Dendritic cell treated with granulocyte-macrophage colony-stimulating factor and Interleukin-4, amounts not matched to agents 40 ng/mL and 50 ng/mL, for 4 days (primary cell): ENCODE data around the gene ZNF132.
A peak's percentile ranks its signal among the peaks of the same experiment; 100 is the strongest.
"Not testable (repeated sequence)": the region's sequence is repeated elsewhere in the genome, so short reads cannot be mapped to it uniquely, and the experiment has no call there.

ENCODE experiments used
- H3K27ac Mint-ChIP-seq: one replicate; pipeline ENCODE4 v1.8.0; 2022; ENCODE audit warnings: mild to moderate bottlenecking, mixed read lengths
- H3K27me3 Mint-ChIP-seq: one replicate; pipeline ENCODE4 v1.8.0; 2022; ENCODE audit warnings: mild to moderate bottlenecking, mixed read lengths
- H3K36me3 Mint-ChIP-seq: one replicate; pipeline ENCODE4 v1.8.0; 2022; ENCODE audit warnings: low read depth, mixed read lengths
- H3K4me1 Mint-ChIP-seq: one replicate; pipeline ENCODE4 v1.8.0; 2022; ENCODE audit warnings: low read depth, mixed read lengths
- H3K4me3 Mint-ChIP-seq: one replicate; pipeline ENCODE4 v1.8.0; 2022; ENCODE audit warnings: mild to moderate bottlenecking, moderate library complexity, mixed read lengths
- H3K9me3 Mint-ChIP-seq: one replicate; pipeline ENCODE4 v1.8.0; 2022; ENCODE audit warnings: mixed read lengths
- intact Hi-C: fragments of 100-400 bp; cut with micrococcal nuclease; formaldehyde crosslinking; loops from one replicate; pipeline ENCODE4 v1.15.0; 2022

The ZNF132 gene

DNA sequence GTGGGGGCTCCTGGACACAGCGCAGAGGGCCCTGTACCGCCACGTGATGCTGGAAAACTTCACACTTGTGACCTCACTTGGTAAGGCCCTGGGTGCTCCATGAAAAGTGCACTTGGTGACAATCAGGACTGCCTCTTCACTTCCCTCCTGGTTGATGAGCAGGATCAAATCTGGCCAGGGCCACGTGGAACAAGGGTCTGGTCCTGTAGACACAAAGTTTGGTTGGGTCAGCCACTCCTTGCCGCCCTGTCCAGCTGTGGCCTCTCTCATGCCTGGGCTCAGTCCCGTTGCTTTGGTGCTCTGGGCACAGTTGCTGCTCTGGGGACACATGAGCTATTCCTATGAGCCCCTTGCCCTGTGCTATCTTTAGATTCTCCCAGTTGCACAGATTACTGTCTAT is 13.8 kb upstream of the ZNF132 start:
- Mint-ChIP-seq H3K27ac (no peak overlapping the region), H3K9me3 (peaks cover 12% of the 10 kb centered on the region), H3K36me3 (peaks cover 56% of the 10 kb centered on the region), H3K27me3 (peaks cover 9% of the 10 kb centered on the region), H3K4me1 (peaks cover 28% of the 10 kb centered on the region), H3K4me3 (no peak overlapping the region)
- intact Hi-C loops, result no loop called here

DNA sequence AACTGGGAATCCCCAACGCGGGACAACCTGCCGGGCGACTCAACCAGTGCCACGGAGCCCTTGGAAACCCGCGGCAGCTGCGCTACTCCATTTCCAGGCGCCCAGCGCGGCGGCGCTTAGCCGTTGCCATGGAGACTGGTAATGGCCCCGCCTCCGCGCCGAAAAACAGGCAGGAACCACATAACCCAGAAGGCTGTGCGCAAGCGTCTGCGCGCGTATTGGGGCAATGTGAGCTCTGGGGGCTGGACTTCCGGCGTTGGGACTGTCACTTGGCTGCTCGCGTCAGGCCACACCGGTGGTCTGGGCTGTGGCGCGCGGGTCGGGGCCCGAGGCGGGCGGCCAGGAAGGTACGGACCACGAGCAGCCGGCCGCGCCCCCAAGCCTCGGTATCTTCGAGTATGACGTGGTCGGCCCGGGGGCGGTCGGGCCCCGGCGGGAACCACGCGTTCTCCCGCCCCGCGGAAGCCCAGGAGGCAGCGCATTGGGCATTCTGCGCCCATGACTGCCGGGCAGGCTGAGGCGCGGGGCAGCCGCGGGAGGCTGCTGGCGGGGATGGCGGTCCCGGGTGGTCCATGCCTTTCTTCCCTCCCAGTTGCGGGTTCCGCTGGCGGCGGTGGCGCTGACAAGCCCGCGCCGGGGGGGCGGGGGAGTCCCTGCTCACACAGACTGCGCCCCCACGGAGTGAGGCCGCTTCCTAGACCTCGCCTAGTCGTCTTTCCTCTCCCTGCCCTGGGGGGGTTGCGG is 11.6 kb upstream of the ZNF132 start, which contains the start of gene ZNF324B:
Gene ZNF324B (plus strand): TSS at position 265 of the 744 bp plus-strand sequence. CDS start 2,080 bp downstream, outside the sequence.
- Mint-ChIP-seq H3K9me3 (peaks cover 23% of the 10 kb centered on the region), H3K27ac (peak within 1 kb of the TSS; percentile 77), H3K4me3 (peak within 1 kb of the TSS; percentile 85), H3K4me1 (peaks cover 28% of the 10 kb centered on the region), H3K36me3 (peaks cover 40% of the 10 kb centered on the region), H3K27me3 (peaks cover 19% of the 10 kb centered on the region)
- intact Hi-C loops, result loop anchor here (1.0 to 2.0 kb wide), 3 partner anchors 11 to 48 kb away; partner anchors contain the start of genes ZNF132 and ZNF324

DNA sequence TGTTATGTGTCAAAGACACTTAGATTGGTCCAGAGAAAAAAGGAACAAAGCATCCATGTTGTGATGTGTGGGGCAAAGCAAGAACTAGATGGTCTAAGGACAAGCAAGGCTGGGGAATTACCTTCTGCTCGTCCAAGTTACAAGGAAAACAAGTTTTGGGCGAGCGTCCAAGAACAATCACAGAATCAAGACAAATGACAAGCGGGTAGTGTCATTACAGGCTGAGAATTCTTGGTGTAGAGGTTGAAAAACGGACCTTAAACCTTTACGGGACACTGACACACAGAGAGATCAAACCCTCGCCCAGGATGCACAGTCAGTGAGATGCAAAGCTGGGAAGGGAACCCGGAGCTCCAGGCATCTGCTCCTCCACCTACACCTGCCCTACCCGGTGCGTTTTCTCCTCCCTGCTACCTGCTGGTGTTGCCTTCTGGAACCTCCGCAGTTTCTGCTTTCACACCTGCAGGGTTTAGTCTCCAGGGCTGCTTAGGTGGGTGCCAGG is 11.0 kb upstream of the ZNF132 start:
- H3K36me3 Mint-ChIP-seq, result peaks cover 34% of the 10 kb centered on the region
- H3K9me3 Mint-ChIP-seq, result peaks cover 23% of the 10 kb centered on the region
- intact Hi-C loops, result loop anchor here (1.0 to 2.0 kb wide), 3 partner anchors 11 to 48 kb away; partner anchors contain the start of genes ZNF132 and ZNF324
- H3K4me3 Mint-ChIP-seq, result peak overlapping the region; percentile 85
- peaks cover 22% of the 10 kb centered on the region for H3K27me3 Mint-ChIP-seq
- peak overlapping the region; percentile 77 for H3K27ac Mint-ChIP-seq
- peaks cover 28% of the 10 kb centered on the region for H3K4me1 Mint-ChIP-seq

DNA sequence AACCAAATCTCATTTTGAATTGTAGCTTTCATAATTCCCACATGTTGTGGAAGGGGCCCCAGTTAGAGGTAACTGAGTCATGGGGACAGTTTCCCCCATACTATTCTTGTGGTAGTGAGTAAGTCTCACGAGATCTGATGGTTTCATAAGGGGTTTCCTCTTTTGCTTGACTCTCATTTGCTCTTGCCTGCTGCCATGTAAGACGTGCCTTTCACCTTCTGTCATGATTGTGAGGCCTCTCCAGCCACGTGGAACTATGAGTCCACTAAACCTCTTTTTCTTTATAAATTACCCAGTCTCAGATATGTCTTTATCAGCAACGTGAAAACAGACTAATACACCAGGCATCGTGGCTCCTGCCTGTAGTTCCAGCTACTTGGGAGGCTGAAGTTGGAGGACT is 10.0 kb upstream of the ZNF132 start:
- H3K9me3 Mint-ChIP-seq, result peaks cover 23% of the 10 kb centered on the region
- intact Hi-C loops, result loop anchor here (2.0 kb wide), 1 partner anchor 17 kb away; the partner anchor contains the start of gene ZNF324
- H3K27ac Mint-ChIP-seq, H3K4me3 Mint-ChIP-seq: not testable (repeated sequence)
- H3K36me3 Mint-ChIP-seq, result peaks cover 25% of the 10 kb centered on the region
- H3K27me3 Mint-ChIP-seq, result peaks cover 29% of the 10 kb centered on the region
- H3K4me1 Mint-ChIP-seq, result peaks cover 28% of the 10 kb centered on the region

DNA sequence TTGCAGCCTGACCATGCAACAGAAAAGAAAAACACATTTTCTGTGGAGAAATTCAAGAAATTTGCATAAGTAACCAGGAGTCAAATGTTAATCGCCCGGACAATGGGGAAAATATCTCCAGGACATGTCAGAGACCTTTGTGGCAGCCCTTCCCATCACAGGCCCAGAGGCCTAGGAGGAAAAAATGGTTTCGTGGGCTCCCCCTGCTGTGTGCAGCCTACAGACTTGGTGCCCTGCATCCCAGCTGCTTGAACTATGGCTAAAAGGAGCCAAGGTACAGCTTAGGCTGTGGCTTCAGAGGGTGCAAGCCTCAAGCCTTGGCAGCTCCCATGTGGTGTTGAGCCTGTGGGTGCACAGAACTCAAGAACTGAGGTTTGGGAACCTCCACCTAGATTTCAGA is 8.9 kb upstream of the ZNF132 start:
- H3K4me3 Mint-ChIP-seq, H3K27ac Mint-ChIP-seq, intact Hi-C loops: not testable (repeated sequence)
- H3K9me3 Mint-ChIP-seq, result peaks cover 23% of the 10 kb centered on the region
- peaks cover 14% of the 10 kb centered on the region for H3K36me3 Mint-ChIP-seq
- peaks cover 25% of the 10 kb centered on the region for H3K4me1 Mint-ChIP-seq
- peaks cover 32% of the 10 kb centered on the region for H3K27me3 Mint-ChIP-seq

DNA sequence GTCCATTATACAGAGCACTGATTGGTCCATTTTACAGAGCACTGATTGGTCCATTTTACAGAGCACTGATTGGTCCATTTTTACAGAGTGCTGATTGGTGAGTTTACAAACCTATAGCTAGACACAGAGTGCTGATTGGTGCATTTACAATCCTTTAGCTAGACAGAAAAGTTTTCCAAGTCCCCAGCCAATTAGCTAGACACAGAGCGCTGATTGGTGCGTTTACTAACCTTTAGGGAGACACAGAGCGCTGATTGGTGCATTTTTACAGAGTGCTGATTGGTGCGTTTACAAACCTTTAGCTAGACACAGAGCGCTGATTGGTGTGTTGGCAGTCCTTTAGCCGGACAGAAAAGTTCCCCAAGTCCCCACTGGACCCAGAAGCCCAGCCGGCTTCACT is 3.0 kb upstream of the ZNF132 start:
- H3K4me1 Mint-ChIP-seq, result peaks cover 20% of the 10 kb centered on the region
- H3K4me3 Mint-ChIP-seq, H3K27ac Mint-ChIP-seq, intact Hi-C loops: not testable (repeated sequence)
- peaks cover 31% of the 10 kb centered on the region for H3K27me3 Mint-ChIP-seq
- peaks cover 50% of the 10 kb centered on the region for H3K9me3 Mint-ChIP-seq
- H3K36me3 Mint-ChIP-seq, result peaks cover 28% of the 10 kb centered on the region

- H3K27ac Mint-ChIP-seq, result peak overlapping the region; percentile 89
- peaks cover 70% of the 10 kb centered on the region for H3K9me3 Mint-ChIP-seq
- peaks cover 19% of the 10 kb centered on the region for H3K27me3 Mint-ChIP-seq
- intact Hi-C loops, result loop anchor here (1.0 to 2.0 kb wide), 3 partner anchors 11 to 60 kb away; partner anchors contain the start of genes ZNF324B, ZNF584 and ZNF837
- H3K36me3 Mint-ChIP-seq, result peaks cover 51% of the 10 kb centered on the region
- peaks cover 20% of the 10 kb centered on the region for H3K4me1 Mint-ChIP-seq
- H3K4me3 Mint-ChIP-seq, result peak overlapping the region; percentile 88
These were observed 603 bp upstream of the ZNF132 start for GRCh38 chr19:58440556-58440955.

- H3K27me3 Mint-ChIP-seq, result peaks cover 2% of the 10 kb centered on the region
- peaks cover 5% of the 10 kb centered on the region for H3K4me1 Mint-ChIP-seq
- peaks cover 69% of the 10 kb centered on the region for H3K36me3 Mint-ChIP-seq
- no peak overlapping the region for H3K27ac Mint-ChIP-seq
- H3K9me3 Mint-ChIP-seq, result peaks cover 96% of the 10 kb centered on the region
- intact Hi-C loops, result no loop called here
- H3K4me3 Mint-ChIP-seq, result no peak overlapping the region
These were observed 5.7 kb downstream of the ZNF132 start for GRCh38 chr19:58434217-58434616.

GRCh38 chr19:58429745-58430144 is 10.2 kb downstream of the ZNF132 start:
- no peak overlapping the region for H3K4me3 Mint-ChIP-seq
- intact Hi-C loops, result no loop called here
- H3K27ac Mint-ChIP-seq, result no peak overlapping the region
- peaks cover 24% of the 10 kb centered on the region for H3K36me3 Mint-ChIP-seq
- H3K9me3 Mint-ChIP-seq, result peaks cover 95% of the 10 kb centered on the region
- no peaks in the 10 kb centered on the region for H3K27me3 Mint-ChIP-seq
- no peaks in the 10 kb centered on the region for H3K4me1 Mint-ChIP-seq

DNA sequence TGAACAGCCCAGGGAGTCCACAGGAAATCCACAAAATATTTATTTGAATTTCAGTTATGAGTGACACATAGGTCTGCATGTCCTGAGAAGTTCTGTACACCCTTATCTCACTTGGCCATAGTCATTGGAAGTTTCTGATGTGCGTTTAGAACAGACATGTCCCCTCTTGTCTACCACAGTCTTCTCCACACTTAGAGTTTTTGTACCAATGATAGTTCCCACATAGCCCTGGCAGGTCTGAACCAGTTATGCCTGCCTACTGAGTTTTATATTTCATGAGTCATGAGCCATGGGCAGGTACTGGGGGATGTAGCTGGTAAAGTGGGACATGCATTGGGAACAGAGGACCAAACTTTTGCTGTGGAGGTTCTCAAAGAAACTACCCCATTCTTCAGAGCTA is 11.3 kb downstream of the ZNF132 start:
- Mint-ChIP-seq H3K27ac (no peak overlapping the region), H3K4me1 (no peaks in the 10 kb centered on the region), H3K9me3 (peaks cover 94% of the 10 kb centered on the region), H3K36me3 (peaks cover 13% of the 10 kb centered on the region), H3K27me3 (no peaks in the 10 kb centered on the region), H3K4me3 (no peak overlapping the region)
- intact Hi-C loops, result no loop called here

GRCh38 chr19:58417071-58417470 is 22.9 kb downstream of the ZNF132 start:
- Mint-ChIP-seq H3K27ac (no peak overlapping the region), H3K4me3 (no peak overlapping the region), H3K9me3 (peaks cover 51% of the 10 kb centered on the region), H3K4me1 (no peaks in the 10 kb centered on the region), H3K36me3 (peaks cover 79% of the 10 kb centered on the region), H3K27me3 (no peaks in the 10 kb centered on the region)
- intact Hi-C loops, result no loop called here

DNA sequence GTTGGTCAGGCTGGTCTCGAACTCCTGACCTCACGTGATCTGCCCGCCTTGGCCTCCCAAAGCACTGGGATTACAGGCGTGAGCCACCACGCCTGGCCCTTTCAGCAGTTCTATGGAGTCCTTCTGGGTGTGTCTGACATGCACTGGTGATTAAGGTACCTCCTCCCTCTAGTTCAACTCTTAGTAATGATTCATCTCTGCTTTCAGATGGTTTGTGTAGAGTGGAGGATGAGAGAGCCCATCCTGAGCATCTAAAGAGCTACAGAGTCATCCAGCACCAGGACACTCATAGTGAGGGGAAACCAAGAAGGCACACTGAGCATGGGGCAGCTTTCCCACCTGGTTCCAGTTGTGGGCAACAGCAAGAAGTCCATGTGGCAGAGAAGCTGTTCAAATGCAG is 23.3 kb downstream of the ZNF132 start:
- no peaks in the 10 kb centered on the region for H3K27me3 Mint-ChIP-seq
- no peak overlapping the region for H3K27ac Mint-ChIP-seq
- H3K9me3 Mint-ChIP-seq, result peaks cover 47% of the 10 kb centered on the region
- no peak overlapping the region for H3K4me3 Mint-ChIP-seq
- H3K4me1 Mint-ChIP-seq, result no peaks in the 10 kb centered on the region
- H3K36me3 Mint-ChIP-seq, result peaks cover 79% of the 10 kb centered on the region
- intact Hi-C loops, result no loop called here

- Mint-ChIP-seq H3K36me3 (peaks cover 36% of the 10 kb centered on the region), H3K4me3 (peak overlapping the region; percentile 96), H3K27me3 (no peaks in the 10 kb centered on the region), H3K4me1 (peaks cover 35% of the 10 kb centered on the region), H3K27ac (peak overlapping the region; percentile 88), H3K9me3 (no peaks in the 10 kb centered on the region)
- intact Hi-C loops, result loop anchor here (10.0 kb wide), 1 partner anchor 64 kb away; no protein-coding TSS in a partner anchor
These were observed 30.8 kb downstream of the ZNF132 start for GRCh38 chr19:58409010-58409790.
